ENCODE data around the gene C9orf72. TPM values are rescaled to one million over a fixed set of nuclear protein-coding genes. Genes with fewer than 3 reads are reported as not detected.
A peak's percentile ranks its signal among the peaks of the same experiment; 100 is the strongest.
"Not testable (repeated sequence)": the region's sequence is repeated elsewhere in the genome, so short reads cannot be mapped to it uniquely, and the experiment has no call there.

C9orf72 gene, protein sequence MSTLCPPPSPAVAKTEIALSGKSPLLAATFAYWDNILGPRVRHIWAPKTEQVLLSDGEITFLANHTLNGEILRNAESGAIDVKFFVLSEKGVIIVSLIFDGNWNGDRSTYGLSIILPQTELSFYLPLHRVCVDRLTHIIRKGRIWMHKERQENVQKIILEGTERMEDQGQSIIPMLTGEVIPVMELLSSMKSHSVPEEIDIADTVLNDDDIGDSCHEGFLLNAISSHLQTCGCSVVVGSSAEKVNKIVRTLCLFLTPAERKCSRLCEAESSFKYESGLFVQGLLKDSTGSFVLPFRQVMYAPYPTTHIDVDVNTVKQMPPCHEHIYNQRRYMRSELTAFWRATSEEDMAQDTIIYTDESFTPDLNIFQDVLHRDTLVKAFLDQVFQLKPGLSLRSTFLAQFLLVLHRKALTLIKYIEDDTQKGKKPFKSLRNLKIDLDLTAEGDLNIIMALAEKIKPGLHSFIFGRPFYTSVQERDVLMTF
- polyA plus RNA-seq, result 32.1 TPM
- long read RNA-seq, donor 1, partial matches to known transcripts, result 10 of 10 reads
- long read RNA-seq, donor 1, other reads (novel, unspliced or antisense), result 0 of 10 reads
- long read RNA-seq, donor 2, full-length matches to known transcripts, result 4 of 23 reads
- long read RNA-seq, donor 2, partial matches to known transcripts, result 19 of 23 reads
- long read RNA-seq, donor 2, other reads (novel, unspliced or antisense), result 0 of 23 reads
- long read RNA-seq, donor 3, result 0 reads
- long read RNA-seq, donor 4, result 0 reads
- long read RNA-seq, donor 5, partial matches to known transcripts, result 10 of 12 reads
- long read RNA-seq, donor 5, other reads (novel, unspliced or antisense), result 0 of 12 reads
- long read RNA-seq, donor 6, result 0 reads
- long read RNA-seq, donor 7, partial matches to known transcripts, result 0 of 1 reads
- long read RNA-seq, donor 7, other reads (novel, unspliced or antisense), result 0 of 1 reads
- long read RNA-seq, donor 8, partial matches to known transcripts, result 6 of 6 reads
- long read RNA-seq, donor 8, other reads (novel, unspliced or antisense), result 0 of 6 reads
- long read RNA-seq, donor 9, partial matches to known transcripts, result 0 of 2 reads
- long read RNA-seq, donor 9, other reads (novel, unspliced or antisense), result 0 of 2 reads
- long read RNA-seq, donor 10, partial matches to known transcripts, result 0 of 1 reads
- long read RNA-seq, donor 10, other reads (novel, unspliced or antisense), result 0 of 1 reads
- long read RNA-seq, donor 11, partial matches to known transcripts, result 0 of 1 reads
- long read RNA-seq, donor 11, other reads (novel, unspliced or antisense), result 0 of 1 reads

DNA sequence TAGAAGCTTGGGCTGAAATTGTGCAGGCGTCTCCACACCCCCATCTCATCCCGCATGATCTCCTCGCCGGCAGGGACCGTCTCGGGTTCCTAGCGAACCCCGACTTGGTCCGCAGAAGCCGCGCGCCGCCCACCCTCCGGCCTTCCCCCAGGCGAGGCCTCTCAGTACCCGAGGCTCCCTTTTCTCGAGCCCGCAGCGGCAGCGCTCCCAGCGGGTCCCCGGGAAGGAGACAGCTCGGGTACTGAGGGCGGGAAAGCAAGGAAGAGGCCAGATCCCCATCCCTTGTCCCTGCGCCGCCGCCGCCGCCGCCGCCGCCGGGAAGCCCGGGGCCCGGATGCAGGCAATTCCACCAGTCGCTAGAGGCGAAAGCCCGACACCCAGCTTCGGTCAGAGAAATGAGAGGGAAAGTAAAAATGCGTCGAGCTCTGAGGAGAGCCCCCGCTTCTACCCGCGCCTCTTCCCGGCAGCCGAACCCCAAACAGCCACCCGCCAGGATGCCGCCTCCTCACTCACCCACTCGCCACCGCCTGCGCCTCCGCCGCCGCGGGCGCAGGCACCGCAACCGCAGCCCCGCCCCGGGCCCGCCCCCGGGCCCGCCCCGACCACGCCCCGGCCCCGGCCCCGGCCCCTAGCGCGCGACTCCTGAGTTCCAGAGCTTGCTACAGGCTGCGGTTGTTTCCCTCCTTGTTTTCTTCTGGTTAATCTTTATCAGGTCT, at the start of gene C9orf72:
C9orf72 (minus strand) TSS at position 564 of the 716 bp plus-strand sequence. CDS start 6,361 bp downstream, outside the sequence.
- H3K9me3 ChIP-seq (ENCODE audit: control insufficient read depth, low read depth, low read length), result no peaks in the 10 kb centered on the region
- H3K4me3 ChIP-seq (ENCODE audit: low read length), result peak within 1 kb of the TSS; percentile 89
- no peaks in the 10 kb centered on the region for H3K27me3 ChIP-seq (ENCODE audit: control insufficient read depth, insufficient read depth, low read length)
- DNase-seq, result no peak
- H3K27ac ChIP-seq (ENCODE audit: low read length), result peak within 1 kb of the TSS; percentile 97
- no peaks in the 10 kb centered on the region for H3K36me3 ChIP-seq (ENCODE audit: control insufficient read depth, insufficient read depth, low read length)
- WGBS (ENCODE audit: insufficient coverage, low lambda C conversion rate), result no CpG with 5 or more reads among the region's 72 CpGs
- peaks cover 13% of the 10 kb centered on the region for H3K4me1 ChIP-seq (ENCODE audit: control insufficient read depth, insufficient read depth, low read length)

GRCh38 chr9:27622693-27623340, 49.5 kb upstream of the C9orf72 start:
- WGBS (ENCODE audit: insufficient coverage, low lambda C conversion rate), result 90% methylated on average over 5 of the region's 5 CpGs
- Histone ChIP-seq H3K36me3 (ENCODE audit: control insufficient read depth, insufficient read depth, low read length) (no peaks in the 10 kb centered on the region), H3K27me3 (ENCODE audit: control insufficient read depth, insufficient read depth, low read length) (no peaks in the 10 kb centered on the region), H3K9me3 (ENCODE audit: control insufficient read depth, low read depth, low read length) (no peaks in the 10 kb centered on the region), H3K4me3 (ENCODE audit: low read length) (no peak overlapping the region), H3K4me1 (ENCODE audit: control insufficient read depth, insufficient read depth, low read length) (peaks cover 19% of the 10 kb centered on the region), H3K27ac (ENCODE audit: low read length) (no peak overlapping the region)
- DNase-seq, result no peak

GRCh38 chr9:27619743-27620142, 46.5 kb upstream of the C9orf72 start:
- H3K27ac ChIP-seq (ENCODE audit: low read length), result no peak overlapping the region
- no CpG with 5 or more reads among the region's 6 CpGs for WGBS (ENCODE audit: insufficient coverage, low lambda C conversion rate)
- no peaks in the 10 kb centered on the region for H3K9me3 ChIP-seq (ENCODE audit: control insufficient read depth, low read depth, low read length)
- H3K27me3 ChIP-seq (ENCODE audit: control insufficient read depth, insufficient read depth, low read length), result no peaks in the 10 kb centered on the region
- no peak for DNase-seq
- H3K4me3 ChIP-seq (ENCODE audit: low read length), result no peak overlapping the region
- no peaks in the 10 kb centered on the region for H3K4me1 ChIP-seq (ENCODE audit: control insufficient read depth, insufficient read depth, low read length)
- H3K36me3 ChIP-seq (ENCODE audit: control insufficient read depth, insufficient read depth, low read length), result no peaks in the 10 kb centered on the region

- DNase-seq, result no peak
- H3K4me3 ChIP-seq (ENCODE audit: low read length), result no peak overlapping the region
- no peaks in the 10 kb centered on the region for H3K27me3 ChIP-seq (ENCODE audit: control insufficient read depth, insufficient read depth, low read length)
- H3K4me1 ChIP-seq (ENCODE audit: control insufficient read depth, insufficient read depth, low read length), result no peaks in the 10 kb centered on the region
- whole genome bisulfite sequencing (ENCODE audit: insufficient coverage, low lambda C conversion rate), result 100% methylated on average over 1 of the region's 4 CpGs
- no peaks in the 10 kb centered on the region for H3K36me3 ChIP-seq (ENCODE audit: control insufficient read depth, insufficient read depth, low read length)
- no peak overlapping the region for H3K27ac ChIP-seq (ENCODE audit: low read length)
- H3K9me3 ChIP-seq (ENCODE audit: control insufficient read depth, low read depth, low read length), result no peaks in the 10 kb centered on the region
Observed at GRCh38 chr9:27618066-27618465, 44.8 kb upstream of the C9orf72 start.

DNA sequence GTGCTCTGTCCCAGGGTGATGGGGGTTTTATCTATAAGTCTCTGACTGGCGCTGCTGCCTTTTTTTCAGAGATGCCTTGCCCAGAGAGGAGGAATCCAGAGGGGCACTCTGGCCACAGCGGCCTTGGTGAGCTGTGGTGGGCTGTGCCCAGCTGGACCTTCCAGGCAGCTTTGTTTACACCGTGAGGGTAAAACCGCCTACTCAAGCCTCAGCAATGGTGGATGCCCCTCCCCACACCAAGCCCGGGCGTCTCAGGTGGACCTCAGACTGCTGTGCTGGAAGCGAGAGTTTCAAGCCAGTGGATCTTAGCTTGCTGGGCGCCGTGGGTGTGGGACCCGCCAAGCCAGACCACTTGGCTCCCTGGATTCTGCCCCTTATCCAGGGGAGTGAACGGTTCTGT, 41.3 kb upstream of the C9orf72 start:
- Histone ChIP-seq H3K27ac (ENCODE audit: low read length) (no peak overlapping the region), H3K4me3 (ENCODE audit: low read length) (no peak overlapping the region), H3K36me3 (ENCODE audit: control insufficient read depth, insufficient read depth, low read length) (no peaks in the 10 kb centered on the region), H3K9me3 (ENCODE audit: control insufficient read depth, low read depth, low read length) (peaks cover 3% of the 10 kb centered on the region), H3K4me1 (ENCODE audit: control insufficient read depth, insufficient read depth, low read length) (no peaks in the 10 kb centered on the region), H3K27me3 (ENCODE audit: control insufficient read depth, insufficient read depth, low read length) (no peaks in the 10 kb centered on the region)
- no peak for DNase-seq
- no CpG with 5 or more reads among the region's 11 CpGs for WGBS (ENCODE audit: insufficient coverage, low lambda C conversion rate)

DNA sequence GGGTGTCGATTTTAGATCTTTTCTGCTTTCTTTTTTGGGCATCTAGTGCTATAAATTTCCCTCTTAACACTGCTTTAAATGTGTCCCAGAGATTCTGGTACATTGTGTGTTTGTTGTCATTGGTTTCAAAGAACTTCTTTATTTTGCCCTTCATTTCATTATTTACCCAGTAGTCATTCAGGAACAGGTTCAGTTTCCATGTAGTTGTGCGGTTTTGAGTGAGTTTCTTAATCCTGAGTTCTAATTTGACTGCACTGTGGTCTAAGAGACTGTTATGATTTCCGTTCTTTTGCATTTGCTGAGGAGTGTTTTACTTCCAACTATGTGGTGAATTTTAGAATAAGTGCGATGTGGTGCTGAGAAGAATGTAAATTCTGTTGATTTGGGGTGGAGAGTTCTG, 38.8 kb upstream of the C9orf72 start:
- H3K9me3 ChIP-seq (ENCODE audit: control insufficient read depth, low read depth, low read length); H3K4me1 ChIP-seq (ENCODE audit: control insufficient read depth, insufficient read depth, low read length); H3K27ac ChIP-seq (ENCODE audit: low read length); H3K4me3 ChIP-seq (ENCODE audit: low read length); H3K27me3 ChIP-seq (ENCODE audit: control insufficient read depth, insufficient read depth, low read length); H3K36me3 ChIP-seq (ENCODE audit: control insufficient read depth, insufficient read depth, low read length); DNase-seq: not testable (repeated sequence)
- WGBS (ENCODE audit: insufficient coverage, low lambda C conversion rate), result 100% methylated on average over 2 of the region's 4 CpGs

- H3K4me3 ChIP-seq (ENCODE audit: low read length), result no peak overlapping the region
- H3K27ac ChIP-seq (ENCODE audit: low read length), result no peak overlapping the region
- H3K4me1 ChIP-seq (ENCODE audit: control insufficient read depth, insufficient read depth, low read length), result no peaks in the 10 kb centered on the region
- DNase-seq, result no peak
- H3K27me3 ChIP-seq (ENCODE audit: control insufficient read depth, insufficient read depth, low read length), result no peaks in the 10 kb centered on the region
- H3K9me3 ChIP-seq (ENCODE audit: control insufficient read depth, low read depth, low read length), result peaks cover 3% of the 10 kb centered on the region
- no CpG with 5 or more reads among the region's 19 CpGs for WGBS (ENCODE audit: insufficient coverage, low lambda C conversion rate)
- H3K36me3 ChIP-seq (ENCODE audit: control insufficient read depth, insufficient read depth, low read length), result no peaks in the 10 kb centered on the region
Observed at GRCh38 chr9:27610622-27611021, 37.3 kb upstream of the C9orf72 start.

DNA sequence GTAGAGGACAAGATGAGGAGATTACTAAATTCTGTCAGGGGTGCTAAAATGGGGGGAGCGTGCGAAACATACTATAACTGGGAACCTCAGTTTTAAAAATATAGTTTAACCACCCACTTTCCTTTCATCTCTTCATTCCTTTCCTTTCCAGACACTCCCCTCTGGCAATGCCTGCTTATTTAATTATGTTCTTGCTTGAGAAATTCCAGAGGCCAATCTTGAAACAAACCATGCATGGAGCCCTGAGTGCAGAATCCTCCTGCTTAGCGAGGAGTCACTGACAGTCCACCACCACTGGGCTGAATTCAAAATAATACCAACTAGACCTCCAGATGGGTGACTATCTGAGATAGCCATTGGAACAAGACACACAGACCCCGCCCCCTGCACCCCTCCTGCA, 29.7 kb upstream of the C9orf72 start:
- DNase-seq, result no peak
- 100% methylated on average over 3 of the region's 4 CpGs for whole genome bisulfite sequencing (ENCODE audit: insufficient coverage, low lambda C conversion rate)
- Histone ChIP-seq H3K4me1 (ENCODE audit: control insufficient read depth, insufficient read depth, low read length) (no peaks in the 10 kb centered on the region), H3K27ac (ENCODE audit: low read length) (no peak overlapping the region), H3K9me3 (ENCODE audit: control insufficient read depth, low read depth, low read length) (no peaks in the 10 kb centered on the region), H3K36me3 (ENCODE audit: control insufficient read depth, insufficient read depth, low read length) (no peaks in the 10 kb centered on the region), H3K4me3 (ENCODE audit: low read length) (no peak overlapping the region), H3K27me3 (ENCODE audit: control insufficient read depth, insufficient read depth, low read length) (no peaks in the 10 kb centered on the region)

DNA sequence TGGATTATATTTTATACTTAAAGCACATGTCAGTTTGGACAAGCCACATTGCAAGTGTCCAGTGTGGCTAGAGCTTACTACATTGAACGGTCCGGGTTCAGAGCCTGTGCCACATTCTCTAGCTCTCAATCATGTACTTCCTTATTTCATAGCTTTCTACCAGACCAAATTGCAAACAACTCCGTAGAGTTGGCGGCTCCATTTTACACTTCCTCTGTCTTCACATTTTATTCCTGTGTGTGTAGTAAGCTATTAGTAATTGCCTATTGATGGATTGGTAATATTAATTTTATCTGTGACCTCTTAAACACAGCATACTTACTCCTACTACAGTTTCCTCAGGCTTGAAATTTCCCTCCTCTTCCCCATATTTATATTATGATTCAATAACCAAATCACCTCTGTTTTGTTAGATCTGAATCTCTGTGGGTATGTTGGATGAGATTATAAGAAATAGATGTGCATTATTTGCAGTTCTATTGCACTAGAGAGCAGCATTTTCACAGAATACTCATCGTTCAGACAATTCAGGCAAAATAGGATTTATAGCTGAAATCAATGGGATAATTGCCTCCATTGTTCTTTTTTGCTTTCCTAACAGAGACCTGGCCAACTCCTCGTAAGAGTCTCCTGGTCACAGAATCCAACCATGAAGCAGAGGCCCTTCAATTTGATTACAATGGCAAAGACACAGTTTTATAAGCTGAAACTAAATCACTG, 29.0 kb upstream of the C9orf72 start:
- no peak overlapping the region for H3K4me3 ChIP-seq (ENCODE audit: low read length)
- H3K9me3 ChIP-seq (ENCODE audit: control insufficient read depth, low read depth, low read length), result no peaks in the 10 kb centered on the region
- H3K27ac ChIP-seq (ENCODE audit: low read length), result no peak overlapping the region
- WGBS (ENCODE audit: insufficient coverage, low lambda C conversion rate), result 57% methylated on average over 1 of the region's 6 CpGs
- no peak for DNase-seq
- no peaks in the 10 kb centered on the region for H3K36me3 ChIP-seq (ENCODE audit: control insufficient read depth, insufficient read depth, low read length)
- no peaks in the 10 kb centered on the region for H3K4me1 ChIP-seq (ENCODE audit: control insufficient read depth, insufficient read depth, low read length)
- H3K27me3 ChIP-seq (ENCODE audit: control insufficient read depth, insufficient read depth, low read length), result no peaks in the 10 kb centered on the region

Measured in large intestine (tissue), 12 donors.